ENCODE measurements around the gene EEFSEC. TPM values are rescaled to one million over a fixed set of nuclear protein-coding genes. Genes with fewer than 3 reads are reported as not detected.

EEFSEC gene
- total RNA-seq, 4 donors from 2014 or later: 11.5 to 18.7 (median 14.9) TPM

DNA sequence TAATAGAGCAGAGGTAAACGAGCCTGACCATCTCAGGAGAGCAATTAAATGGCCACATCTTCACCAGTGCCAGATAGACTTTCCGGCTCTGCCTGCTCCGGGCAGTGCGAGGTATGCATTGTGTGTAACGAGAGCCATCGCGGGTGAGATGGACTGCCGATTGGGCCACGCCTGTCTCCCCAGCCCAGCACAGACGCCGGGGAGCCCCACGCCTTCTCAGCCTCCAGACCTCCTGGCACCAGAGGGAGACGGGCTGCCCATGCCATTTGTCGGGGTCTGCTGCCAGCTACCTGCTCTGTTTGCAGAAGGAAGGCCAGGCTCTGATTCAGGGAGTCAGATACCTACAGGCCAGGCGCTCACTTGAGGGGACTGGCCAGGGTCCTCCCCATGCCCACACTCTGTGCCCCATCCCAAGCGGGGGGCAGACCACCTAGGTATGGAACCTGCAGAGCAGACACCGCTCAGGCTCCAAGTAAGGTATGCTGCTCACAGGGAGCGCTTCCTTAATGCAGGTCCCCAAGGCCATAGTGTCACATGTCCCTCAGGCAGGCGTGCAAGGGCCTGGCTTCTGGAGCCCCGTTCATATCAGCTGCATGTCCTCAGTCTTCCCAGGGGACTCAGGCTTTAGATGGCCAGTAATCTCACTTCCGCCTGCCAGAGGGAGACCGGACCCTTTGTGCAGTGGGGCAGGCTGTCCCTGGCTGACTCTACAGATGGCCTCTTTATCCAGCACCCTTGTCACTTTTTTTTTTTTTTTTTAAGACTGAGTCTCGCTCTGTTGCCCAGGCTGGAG lies 251.2 kb downstream of the EEFSEC start:
- no peaks in the 10 kb centered on the region for H3K27me3 ChIP-seq
- no peaks in the 10 kb centered on the region for H3K4me1 ChIP-seq
- no peaks in the 10 kb centered on the region for H3K9me3 ChIP-seq
- peaks cover 0 to 12% (median 0%) of the 10 kb centered on the region in 3 donors for H3K36me3 ChIP-seq
- no peak for DNase-seq
- no peak overlapping the region for H3K27ac ChIP-seq
- intact Hi-C loops (cut with DNase I): no loop called here
- WGBS, 2 donors: 69 to 82% methylated on average over 7 to 12 of the region's 23 CpGs
- TF ChIP-seq POLR2A (IDR thresholded peaks at IDR 0.05): no peak
- TF ChIP-seq, protein P1, sequence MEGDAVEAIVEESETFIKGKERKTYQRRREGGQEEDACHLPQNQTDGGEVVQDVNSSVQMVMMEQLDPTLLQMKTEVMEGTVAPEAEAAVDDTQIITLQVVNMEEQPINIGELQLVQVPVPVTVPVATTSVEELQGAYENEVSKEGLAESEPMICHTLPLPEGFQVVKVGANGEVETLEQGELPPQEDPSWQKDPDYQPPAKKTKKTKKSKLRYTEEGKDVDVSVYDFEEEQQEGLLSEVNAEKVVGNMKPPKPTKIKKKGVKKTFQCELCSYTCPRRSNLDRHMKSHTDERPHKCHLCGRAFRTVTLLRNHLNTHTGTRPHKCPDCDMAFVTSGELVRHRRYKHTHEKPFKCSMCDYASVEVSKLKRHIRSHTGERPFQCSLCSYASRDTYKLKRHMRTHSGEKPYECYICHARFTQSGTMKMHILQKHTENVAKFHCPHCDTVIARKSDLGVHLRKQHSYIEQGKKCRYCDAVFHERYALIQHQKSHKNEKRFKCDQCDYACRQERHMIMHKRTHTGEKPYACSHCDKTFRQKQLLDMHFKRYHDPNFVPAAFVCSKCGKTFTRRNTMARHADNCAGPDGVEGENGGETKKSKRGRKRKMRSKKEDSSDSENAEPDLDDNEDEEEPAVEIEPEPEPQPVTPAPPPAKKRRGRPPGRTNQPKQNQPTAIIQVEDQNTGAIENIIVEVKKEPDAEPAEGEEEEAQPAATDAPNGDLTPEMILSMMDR (IDR thresholded peaks at IDR 0.05): no peak
- no peak overlapping the region for H3K4me3 ChIP-seq

DNA sequence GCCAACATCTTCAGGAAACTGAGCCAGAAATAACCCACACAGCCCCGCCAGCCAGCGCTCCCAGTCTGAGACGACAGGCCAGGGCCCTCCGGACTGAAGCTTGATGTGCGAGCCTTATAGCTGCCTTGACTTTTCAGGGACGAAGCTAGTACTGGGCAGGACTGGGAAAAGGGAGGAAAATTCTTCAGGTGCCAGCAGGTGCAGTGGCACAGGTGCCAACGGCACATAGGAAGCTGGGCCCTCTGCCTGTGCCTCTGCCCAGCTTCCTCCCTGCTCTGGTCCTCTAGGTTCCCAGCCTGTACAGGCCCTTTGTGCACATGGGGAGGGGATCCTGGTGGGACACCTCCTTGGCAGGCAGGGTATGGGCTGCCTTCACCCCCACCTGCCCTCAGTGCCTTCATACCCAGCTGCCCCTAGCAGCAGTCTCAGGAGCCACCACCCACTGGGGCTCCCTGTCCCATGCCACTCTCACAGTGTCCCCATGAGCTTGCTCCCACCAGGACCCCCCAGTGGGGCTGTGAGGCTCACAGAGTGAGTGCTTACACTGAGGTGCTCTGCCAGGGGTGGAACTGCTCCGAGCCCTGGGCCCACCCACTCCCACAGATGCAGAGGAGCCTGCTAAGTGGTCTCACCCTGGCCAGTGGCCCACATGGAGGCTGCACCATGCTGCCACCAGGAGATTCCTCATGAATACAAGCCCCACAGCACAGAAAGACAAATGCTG lies 252.4 kb downstream of the EEFSEC start:
- no peaks in the 10 kb centered on the region for H3K4me1 ChIP-seq
- H3K9me3 ChIP-seq: no peaks in the 10 kb centered on the region
- no peak for DNase-seq
- no peak overlapping the region for H3K4me3 ChIP-seq
- H3K27me3 ChIP-seq: no peaks in the 10 kb centered on the region
- H3K36me3 ChIP-seq: peaks cover 0 to 12% (median 0%) of the 10 kb centered on the region in 3 donors
- no peak overlapping the region for H3K27ac ChIP-seq
- 96 to 100% methylated on average over 4 of the region's 8 CpGs for WGBS, 2 donors
- intact Hi-C loops (cut with DNase I): no loop called here
- TF ChIP-seq, protein P1 (IDR thresholded peaks at IDR 0.05): no peak
- TF ChIP-seq POLR2A (IDR thresholded peaks at IDR 0.05): no peak

- Histone ChIP-seq H3K36me3 (peaks cover 0 to 12% (median 0%) of the 10 kb centered on the region in 3 donors), H3K27ac (no peak overlapping the region), H3K4me3 (no peak overlapping the region), H3K9me3 (no peaks in the 10 kb centered on the region), H3K4me1 (no peaks in the 10 kb centered on the region), H3K27me3 (no peaks in the 10 kb centered on the region)
- no peak for DNase-seq
- 70 to 87% methylated on average over 2 to 3 of the region's 7 CpGs for WGBS, 2 donors
- TF ChIP-seq, protein P1 (IDR thresholded peaks at IDR 0.05): no peak
- TF ChIP-seq POLR2A (IDR thresholded peaks at IDR 0.05): no peak
- intact Hi-C loops (cut with DNase I): no loop called here
These were observed 254.0 kb downstream of the EEFSEC start for GRCh38 chr3:128407247-128407646.

GRCh38 chr3:128408012-128408692 lies 254.9 kb downstream of the EEFSEC start:
- WGBS, 2 donors: 89 to 94% methylated on average over 11 to 12 of the region's 19 CpGs
- Histone ChIP-seq H3K27ac (no peak overlapping the region), H3K36me3 (peaks cover 0 to 12% (median 0%) of the 10 kb centered on the region in 3 donors), H3K27me3 (no peaks in the 10 kb centered on the region), H3K4me1 (no peaks in the 10 kb centered on the region), H3K9me3 (no peaks in the 10 kb centered on the region), H3K4me3 (no peak overlapping the region)
- TF ChIP-seq, protein P1 (IDR thresholded peaks at IDR 0.05): no peak
- TF ChIP-seq POLR2A (IDR thresholded peaks at IDR 0.05): no peak
- intact Hi-C loops (cut with DNase I): no loop called here
- DNase-seq: no peak

Data from esophagus squamous epithelium (tissue), 5 donors.